ENCODE measurements around the gene LCTL.

DNA sequence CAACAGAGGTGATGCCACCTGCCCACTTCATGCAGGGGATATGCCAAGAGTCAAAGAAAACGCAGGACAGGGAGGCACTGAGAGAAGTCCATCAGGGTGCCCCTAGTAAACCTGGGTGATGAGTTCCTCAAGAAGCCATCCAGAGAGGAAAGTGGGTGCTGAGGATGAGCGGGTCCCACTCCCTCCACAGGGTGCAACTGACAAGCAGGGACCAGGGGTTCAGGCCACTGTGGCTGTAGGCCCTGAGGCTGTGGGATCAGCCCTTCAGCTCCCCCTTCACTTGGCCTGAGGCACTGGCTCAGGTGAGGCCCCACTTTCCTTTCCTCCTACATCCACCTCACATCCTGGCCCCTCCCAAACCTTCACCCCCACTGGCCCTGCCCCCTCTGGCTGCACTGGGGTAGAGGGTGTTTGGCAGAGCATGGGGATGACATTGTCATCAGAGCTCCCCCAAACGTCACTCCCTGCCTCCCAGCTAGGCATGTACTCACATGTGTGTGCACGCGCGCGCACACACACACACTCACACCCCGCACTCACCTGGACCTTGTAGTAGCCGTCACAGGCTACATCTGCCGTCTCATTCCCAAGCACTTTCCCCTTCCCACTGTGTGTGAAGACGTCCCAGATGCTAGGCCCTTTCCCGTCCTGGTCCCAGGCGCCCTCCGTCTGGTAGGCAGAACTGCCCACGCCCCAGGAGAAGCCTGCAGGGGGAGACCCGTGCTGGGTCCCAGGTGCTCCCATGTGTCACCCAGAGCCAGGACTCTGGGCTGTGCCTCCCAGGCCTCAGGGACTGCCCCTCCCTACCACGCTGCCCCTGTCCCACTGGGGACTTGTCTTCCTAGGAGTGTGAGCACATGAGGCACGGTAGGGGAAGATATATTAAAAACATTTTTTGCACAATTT is 1.4 kb downstream of the LCTL start:
- TF ChIP-seq POLR2A (IDR thresholded peaks at IDR 0.05) (no peak), EP300 (IDR thresholded peaks at IDR 0.05) (no peak), POLR2AphosphoS5 (IDR thresholded peaks at IDR 0.05) (no peak)
- TF ChIP-seq, protein P1, sequence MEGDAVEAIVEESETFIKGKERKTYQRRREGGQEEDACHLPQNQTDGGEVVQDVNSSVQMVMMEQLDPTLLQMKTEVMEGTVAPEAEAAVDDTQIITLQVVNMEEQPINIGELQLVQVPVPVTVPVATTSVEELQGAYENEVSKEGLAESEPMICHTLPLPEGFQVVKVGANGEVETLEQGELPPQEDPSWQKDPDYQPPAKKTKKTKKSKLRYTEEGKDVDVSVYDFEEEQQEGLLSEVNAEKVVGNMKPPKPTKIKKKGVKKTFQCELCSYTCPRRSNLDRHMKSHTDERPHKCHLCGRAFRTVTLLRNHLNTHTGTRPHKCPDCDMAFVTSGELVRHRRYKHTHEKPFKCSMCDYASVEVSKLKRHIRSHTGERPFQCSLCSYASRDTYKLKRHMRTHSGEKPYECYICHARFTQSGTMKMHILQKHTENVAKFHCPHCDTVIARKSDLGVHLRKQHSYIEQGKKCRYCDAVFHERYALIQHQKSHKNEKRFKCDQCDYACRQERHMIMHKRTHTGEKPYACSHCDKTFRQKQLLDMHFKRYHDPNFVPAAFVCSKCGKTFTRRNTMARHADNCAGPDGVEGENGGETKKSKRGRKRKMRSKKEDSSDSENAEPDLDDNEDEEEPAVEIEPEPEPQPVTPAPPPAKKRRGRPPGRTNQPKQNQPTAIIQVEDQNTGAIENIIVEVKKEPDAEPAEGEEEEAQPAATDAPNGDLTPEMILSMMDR (IDR thresholded peaks at IDR 0.05): no peak

All from sigmoid colon (tissue), 4 donors.